Osteoblast (primary cell): ENCODE measurements around the gene WFDC12. TPM values are rescaled to one million over a fixed set of nuclear protein-coding genes. Genes with fewer than 3 reads are reported as not detected.

Experiments used
- DNase-seq: peaks from one replicate; pipeline ENCODE4 v3.0.0; 2011; ENCODE audit warnings: low spot score, mixed read lengths; ENCODE audit not compliant: insufficient read length; ENCODE audit errors: missing footprints
- H2AFZ ChIP-seq: 2 replicates; pipeline ENCODE4 v1.6.0; 2011; ENCODE audit warnings: mild to moderate bottlenecking, low read length
- H3K27ac ChIP-seq: 2 replicates; pipeline ENCODE4 v1.5.1; 2011; ENCODE audit warnings: mild to moderate bottlenecking, low read depth, low read length, moderate library complexity
- H3K27me3 ChIP-seq: 2 replicates; pipeline ENCODE4 v1.6.0; 2012; ENCODE audit warnings: mild to moderate bottlenecking, control low read depth, inconsistent platforms, low read length, moderate library complexity; ENCODE audit not compliant: insufficient read depth
- H3K36me3 ChIP-seq: 2 replicates; pipeline ENCODE4 v1.5.1; 2011; ENCODE audit warnings: mild to moderate bottlenecking, low read length, control low read depth, moderate library complexity; ENCODE audit not compliant: insufficient read depth
- H3K4me1 ChIP-seq: 2 replicates; pipeline ENCODE4 v1.5.1; 2011; ENCODE audit warnings: mild to moderate bottlenecking, low read length, control low read depth, moderate library complexity; ENCODE audit not compliant: insufficient read depth
- H3K4me2 ChIP-seq: 2 replicates; pipeline ENCODE4 v1.6.0; 2011; ENCODE audit warnings: mild to moderate bottlenecking, low read length; ENCODE audit not compliant: insufficient read depth
- H3K4me3 ChIP-seq: fragments of 200-600 bp; sonication (generic); 3 replicates; pipeline ENCODE4 v1.5.1; 2012; ENCODE audit warnings: mild to moderate bottlenecking, low read length, inconsistent platforms; ENCODE audit not compliant: insufficient read depth
- H3K79me2 ChIP-seq: 2 replicates; pipeline ENCODE4 v1.6.0; 2012; ENCODE audit warnings: mild to moderate bottlenecking, low read length, control low read depth, inconsistent platforms; ENCODE audit not compliant: insufficient read depth
- H3K9me3 ChIP-seq: 2 replicates; pipeline ENCODE4 v1.5.1; 2011; ENCODE audit warnings: low read depth, low read length, control low read depth
- H4K20me1 ChIP-seq: 2 replicates; pipeline ENCODE4 v1.6.0; 2012; ENCODE audit warnings: mild to moderate bottlenecking, low read length, control low read depth; ENCODE audit not compliant: insufficient read depth
- total RNA-seq: library from RNA; depleted of rRNA; stranded (reverse); fragments of >200 nt; gene quantifications from 2 replicates; pipeline ENCODE4 v1.2.3, GENCODE V29; 2012
- TF ChIP-seq, protein P1 (sequence below): IDR thresholded peaks from 2 replicates; pipeline ENCODE4 v1.5.1; 2011; ENCODE audit warnings: mild to moderate bottlenecking, low read depth, low read length, moderate library complexity; ENCODE audit errors: extremely low read depth

WFDC12 gene
- total RNA-seq, 1 donor, result not detected

DNA sequence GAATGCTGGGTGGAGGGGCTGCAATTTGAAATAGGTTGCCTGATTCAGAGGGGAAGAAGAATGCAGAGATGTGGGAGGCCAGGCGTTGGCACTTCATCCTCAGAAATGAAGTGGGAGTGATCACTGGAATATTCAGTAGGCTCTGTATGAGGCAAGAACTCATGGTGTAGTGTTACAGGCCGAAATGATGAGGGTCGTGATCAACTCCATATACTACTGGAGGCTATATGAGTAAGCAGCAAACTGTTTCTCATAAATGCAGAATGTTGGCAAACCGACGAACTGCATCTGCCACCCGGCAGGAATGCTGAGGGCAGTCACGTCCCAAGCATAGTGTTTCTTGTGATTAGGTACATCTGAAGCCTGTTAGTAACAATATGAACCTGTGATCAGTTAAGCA, 36.0 kb downstream of the WFDC12 start:
- Histone ChIP-seq H3K4me1 (peaks cover 45% of the 10 kb centered on the region), H3K36me3 (no peaks in the 10 kb centered on the region), H3K79me2 (no peaks in the 10 kb centered on the region), H3K4me2 (peak overlapping the region; percentile 49), H4K20me1 (no peaks in the 10 kb centered on the region), H3K27ac (peak overlapping the region; percentile 46), H2AFZ (no peak overlapping the region), H3K27me3 (no peaks in the 10 kb centered on the region), H3K4me3 (no peak overlapping the region), H3K9me3 (no peaks in the 10 kb centered on the region)
- TF ChIP-seq, protein P1, sequence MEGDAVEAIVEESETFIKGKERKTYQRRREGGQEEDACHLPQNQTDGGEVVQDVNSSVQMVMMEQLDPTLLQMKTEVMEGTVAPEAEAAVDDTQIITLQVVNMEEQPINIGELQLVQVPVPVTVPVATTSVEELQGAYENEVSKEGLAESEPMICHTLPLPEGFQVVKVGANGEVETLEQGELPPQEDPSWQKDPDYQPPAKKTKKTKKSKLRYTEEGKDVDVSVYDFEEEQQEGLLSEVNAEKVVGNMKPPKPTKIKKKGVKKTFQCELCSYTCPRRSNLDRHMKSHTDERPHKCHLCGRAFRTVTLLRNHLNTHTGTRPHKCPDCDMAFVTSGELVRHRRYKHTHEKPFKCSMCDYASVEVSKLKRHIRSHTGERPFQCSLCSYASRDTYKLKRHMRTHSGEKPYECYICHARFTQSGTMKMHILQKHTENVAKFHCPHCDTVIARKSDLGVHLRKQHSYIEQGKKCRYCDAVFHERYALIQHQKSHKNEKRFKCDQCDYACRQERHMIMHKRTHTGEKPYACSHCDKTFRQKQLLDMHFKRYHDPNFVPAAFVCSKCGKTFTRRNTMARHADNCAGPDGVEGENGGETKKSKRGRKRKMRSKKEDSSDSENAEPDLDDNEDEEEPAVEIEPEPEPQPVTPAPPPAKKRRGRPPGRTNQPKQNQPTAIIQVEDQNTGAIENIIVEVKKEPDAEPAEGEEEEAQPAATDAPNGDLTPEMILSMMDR, result no peak
- DNase-seq, result peak; percentile 88

DNA sequence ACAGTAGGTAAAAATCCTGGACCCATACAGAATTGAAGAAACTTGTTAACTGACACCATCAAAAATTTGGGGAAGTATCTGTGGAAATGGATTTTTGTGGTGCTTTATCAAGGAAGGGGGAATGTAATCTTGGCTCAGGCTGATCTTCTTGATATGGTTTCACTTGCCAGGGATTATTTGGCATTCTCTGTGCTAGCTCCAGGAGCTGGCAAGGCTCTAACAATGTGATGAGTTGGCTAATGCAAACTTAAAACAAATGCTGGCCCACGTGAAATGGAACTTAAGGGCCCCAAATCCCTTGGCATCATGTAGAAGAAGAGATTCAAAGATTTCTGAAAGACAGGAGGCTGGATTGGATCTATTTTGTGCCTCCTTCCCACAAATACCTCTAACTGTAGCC, 36.5 kb downstream of the WFDC12 start:
- H4K20me1 ChIP-seq, result no peaks in the 10 kb centered on the region
- H3K79me2 ChIP-seq, result no peaks in the 10 kb centered on the region
- no peaks in the 10 kb centered on the region for H3K9me3 ChIP-seq
- no peak overlapping the region for H2AFZ ChIP-seq
- H3K27me3 ChIP-seq, result no peaks in the 10 kb centered on the region
- peak overlapping the region; percentile 4 for H3K4me3 ChIP-seq
- no peaks in the 10 kb centered on the region for H3K36me3 ChIP-seq
- H3K4me1 ChIP-seq, result peaks cover 45% of the 10 kb centered on the region
- DNase-seq, result no peak
- peak overlapping the region; percentile 49 for H3K4me2 ChIP-seq
- H3K27ac ChIP-seq, result peak overlapping the region; percentile 46
- TF ChIP-seq, protein P1, result no peak

DNA sequence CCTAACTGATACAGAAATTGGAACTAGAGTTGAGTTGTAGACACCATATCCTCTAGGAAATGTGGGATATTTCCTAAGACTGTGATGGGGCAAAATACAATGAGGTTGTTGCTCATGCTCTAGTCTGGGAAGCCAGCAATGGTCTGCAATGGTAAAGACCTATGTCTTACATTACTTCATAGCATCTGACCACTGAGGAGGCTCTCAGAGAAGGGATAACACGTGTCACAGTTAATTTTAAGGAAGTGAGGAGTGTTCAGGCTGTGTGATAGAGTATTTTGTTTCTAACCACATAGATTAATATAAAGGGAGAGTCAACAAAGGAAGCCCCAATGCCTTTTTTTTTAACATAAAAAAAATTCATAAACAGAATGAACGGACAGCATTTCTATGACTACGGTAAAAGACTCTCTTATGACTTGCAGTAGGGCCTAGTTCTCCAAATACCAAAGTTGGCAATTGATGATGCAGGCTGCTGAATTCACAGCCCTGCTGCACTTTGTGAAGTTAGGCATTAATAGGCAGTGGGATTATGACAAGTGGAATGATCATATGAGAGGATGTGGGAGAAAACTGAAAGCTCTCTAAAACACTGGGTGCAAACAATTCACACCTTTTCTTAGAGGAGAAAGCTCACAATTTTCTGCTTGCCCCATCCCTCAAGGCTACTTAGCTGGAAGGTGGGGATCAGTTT, 37.0 kb downstream of the WFDC12 start:
- TF ChIP-seq, protein P1, result no peak
- H3K36me3 ChIP-seq, result no peaks in the 10 kb centered on the region
- no peak overlapping the region for H2AFZ ChIP-seq
- no peak for DNase-seq
- H3K79me2 ChIP-seq, result no peaks in the 10 kb centered on the region
- H3K4me3 ChIP-seq, result peak overlapping the region; percentile 4
- no peaks in the 10 kb centered on the region for H3K9me3 ChIP-seq
- peak overlapping the region; percentile 46 for H3K27ac ChIP-seq
- H4K20me1 ChIP-seq, result no peaks in the 10 kb centered on the region
- H3K4me2 ChIP-seq, result peak overlapping the region; percentile 49
- H3K4me1 ChIP-seq, result peaks cover 45% of the 10 kb centered on the region
- H3K27me3 ChIP-seq, result no peaks in the 10 kb centered on the region

DNA sequence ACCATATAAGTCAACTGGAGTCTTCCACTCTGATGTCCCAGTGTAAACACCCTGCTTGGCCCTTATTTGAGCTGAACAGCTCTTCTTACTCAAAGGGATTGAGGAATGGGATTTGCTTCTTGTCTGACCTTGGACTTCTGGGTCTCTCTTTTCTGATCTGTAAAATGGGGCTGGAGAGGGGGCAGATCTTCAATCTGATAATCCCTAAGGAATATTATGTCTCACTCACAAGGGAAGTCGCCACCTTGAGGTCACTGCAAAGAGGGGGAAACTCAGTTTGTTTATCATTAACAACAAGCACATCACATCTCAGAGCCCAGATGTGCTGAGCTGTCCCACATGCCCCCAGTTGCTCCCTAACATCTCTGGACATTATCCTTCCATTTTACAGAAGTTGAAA, 38.4 kb downstream of the WFDC12 start:
- H3K4me3 ChIP-seq, result no peak overlapping the region
- H3K79me2 ChIP-seq, result no peaks in the 10 kb centered on the region
- H3K27me3 ChIP-seq, result no peaks in the 10 kb centered on the region
- no peak for DNase-seq
- H3K9me3 ChIP-seq, result no peaks in the 10 kb centered on the region
- TF ChIP-seq, protein P1, result no peak
- H3K4me1 ChIP-seq, result peaks cover 43% of the 10 kb centered on the region
- no peaks in the 10 kb centered on the region for H4K20me1 ChIP-seq
- peaks cover 3% of the 10 kb centered on the region for H3K36me3 ChIP-seq
- no peak overlapping the region for H3K27ac ChIP-seq
- no peak overlapping the region for H3K4me2 ChIP-seq
- no peak overlapping the region for H2AFZ ChIP-seq
